T-cell (primary cell): Measurements from ENCODE around the gene TECTA. TPM values are rescaled to one million over a fixed set of nuclear protein-coding genes. Genes with fewer than 3 reads are reported as not detected.

ENCODE experiments used
- ATAC-seq, 4 experiments: fragments of 200-7000 bp in 3 of 4; fragments of 150-1000 bp in 1 of 4; cut with Tn5 transposase; replicated peaks in 1 of 4; 1 replicate in 3 of 4; 2 replicates in 1 of 4; pipeline ENCODE4 v1.10.0; 2021; ENCODE audit warnings: moderate library complexity in 3 of 4, mild to moderate bottlenecking in 2 of 4, moderate number of reproducible peaks in 1 of 4
- CTCF ChIA-PET, 2 donors: fragments of 300-600 bp; sonication (Branson Sonifier 250); formaldehyde crosslinking; loops; one replicate each; lab custom pipeline; 2022; ENCODE audit warnings: antibody characterized with exemption in 2 of 2; lab: Charles Lee
- POLR2A ChIA-PET, 2 donors: fragments of 300-600 bp; sonication (Branson Sonifier 250); formaldehyde crosslinking; loops; one replicate each; lab custom pipeline; 2022; ENCODE audit warnings: antibody characterized with exemption in 2 of 2; lab: Charles Lee
- DNase-seq, 35 experiments: peaks; one replicate each; pipeline versions ENCODE4 v3.0.0 to v3.0.0-alpha.2; 2013 to 2023
- H3K27ac ChIP-seq: one replicate; pipeline ENCODE4 v1.5.1; 2013; ENCODE audit warnings: low read length
- H3K27me3 ChIP-seq, 2 experiments: replicated peaks in 1 of 2; 1 replicate in 1 of 2; 2 replicates in 1 of 2; pipeline versions ENCODE4 v1.6.1 to v1.7.0; 2013; ENCODE audit warnings: low read length in 1 of 2, mixed read lengths in 1 of 2; ENCODE audit not compliant: control insufficient read depth in 2 of 2, insufficient read depth in 2 of 2; ENCODE audit errors: extremely low read depth in 1 of 2
- H3K36me3 ChIP-seq, 2 donors: 1 replicate in 1 of 2; 2 replicates in 1 of 2; pipeline versions ENCODE4 v1.6.1 to v1.7.0; 2013; ENCODE audit warnings: low read length in 1 of 2; ENCODE audit not compliant: control insufficient read depth in 2 of 2, insufficient read depth in 1 of 2; ENCODE audit errors: extremely low read depth in 1 of 2
- H3K4me1 ChIP-seq, 2 experiments: 1 replicate in 1 of 2; 2 replicates in 1 of 2; pipeline versions ENCODE4 v1.6.1 to v1.7.0; 2013; ENCODE audit warnings: low read length in 2 of 2, mixed read lengths in 1 of 2; ENCODE audit not compliant: insufficient read depth in 2 of 2, control insufficient read depth in 1 of 2; ENCODE audit errors: extremely low read depth in 1 of 2
- H3K4me3 ChIP-seq, 2 donors: 1 replicate in 1 of 2; 2 replicates in 1 of 2; pipeline versions ENCODE4 v1.5.1 to v1.7.0; 2013; ENCODE audit warnings: mild to moderate bottlenecking in 2 of 2, low read length in 1 of 2, moderate library complexity in 1 of 2; ENCODE audit not compliant: control insufficient read depth in 1 of 2; ENCODE audit errors: extremely low read depth in 1 of 2
- H3K9me3 ChIP-seq: 2 replicates; pipeline ENCODE4 v1.7.0; 2013
- H3K27ac Mint-ChIP-seq, 2 donors: one replicate each; pipeline ENCODE4 v1.8.0; 2020 to 2021; ENCODE audit warnings: mild to moderate bottlenecking in 2 of 2, mixed read lengths in 2 of 2
- H3K27me3 Mint-ChIP-seq, 2 donors: one replicate each; pipeline ENCODE4 v1.8.0; 2021 to 2022; ENCODE audit warnings: mixed read lengths in 2 of 2
- H3K36me3 Mint-ChIP-seq: one replicate; pipeline ENCODE4 v1.8.0; 2021; ENCODE audit warnings: mixed read lengths
- H3K4me1 Mint-ChIP-seq, 3 donors: one replicate each; pipeline ENCODE4 v1.8.0; 2020 to 2022; ENCODE audit warnings: mixed read lengths in 3 of 3, mild to moderate bottlenecking in 1 of 3
- H3K4me3 Mint-ChIP-seq, 3 donors: one replicate each; pipeline ENCODE4 v1.8.0; 2020 to 2022; ENCODE audit warnings: mild to moderate bottlenecking in 3 of 3, mixed read lengths in 3 of 3, moderate library complexity in 3 of 3
- H3K9me3 Mint-ChIP-seq, 3 donors: one replicate each; pipeline ENCODE4 v1.8.0; 2020 to 2022; ENCODE audit warnings: mixed read lengths in 3 of 3
- WGBS: methylation state at CpG from one replicate; pipeline ENCODE4 v1.1.5; 2013; ENCODE audit warnings: missing lambda C conversion rate; ENCODE audit not compliant: insufficient coverage; 5-methylcytosine and 5-hydroxymethylcytosine counted together
- total RNA-seq, 35 experiments: library from RNA in 6 of 35; stranded (reverse) in 6 of 35; fragments of 120-200 nt in 1 of 35; gene quantifications; one replicate each; pipeline versions ENCODE4 v1.2.1 to v1.2.4 and lab custom pipeline; 2013 to 2026

The TECTA gene
- total RNA-seq, 5 donors from 2014 or later (not counting 1 experiment from before 2014, with no cell fraction given), result 0.30 to 0.60 (median 0.50) TPM

DNA sequence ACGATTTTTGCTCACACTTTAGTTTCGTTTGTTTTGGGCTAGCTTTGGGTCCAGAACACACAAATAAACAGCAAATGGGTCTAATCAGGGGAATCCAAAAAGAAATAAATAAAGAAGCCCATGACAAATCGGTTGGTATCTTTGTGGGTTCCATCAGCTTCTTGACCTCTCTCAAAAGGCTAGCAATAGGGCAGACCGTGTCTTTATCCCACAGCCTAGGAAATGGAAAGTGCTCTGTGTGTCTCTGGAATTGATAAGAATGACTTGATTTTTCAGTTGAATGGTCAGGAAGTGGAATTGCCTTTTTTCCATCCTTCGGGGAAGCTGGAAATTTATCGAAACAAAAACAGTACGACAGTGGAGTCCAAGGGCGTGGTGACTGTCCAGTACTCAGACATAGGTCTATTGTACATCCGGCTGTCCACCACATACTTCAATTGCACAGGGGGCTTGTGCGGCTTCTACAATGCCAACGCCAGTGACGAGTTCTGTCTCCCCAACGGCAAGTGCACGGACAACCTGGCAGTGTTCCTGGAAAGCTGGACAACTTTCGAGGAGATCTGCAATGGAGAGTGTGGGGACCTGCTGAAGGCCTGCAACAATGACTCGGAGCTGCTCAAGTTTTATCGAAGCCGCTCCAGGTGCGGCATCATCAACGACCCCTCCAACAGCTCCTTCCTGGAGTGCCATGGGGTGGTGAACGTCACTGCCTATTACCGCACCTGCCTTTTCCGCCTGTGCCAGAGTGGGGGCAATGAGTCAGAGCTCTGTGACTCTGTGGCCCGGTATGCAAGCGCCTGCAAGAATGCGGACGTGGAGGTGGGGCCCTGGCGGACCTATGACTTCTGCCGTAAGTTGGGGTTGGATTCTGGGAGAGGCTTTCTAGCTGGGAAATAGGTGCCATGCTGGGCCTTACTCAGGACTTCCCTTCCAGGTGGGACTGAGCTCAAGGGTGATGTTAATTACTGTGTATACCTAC lies 28.6 kb downstream of the TECTA start:
- no peak for ATAC-seq

DNA sequence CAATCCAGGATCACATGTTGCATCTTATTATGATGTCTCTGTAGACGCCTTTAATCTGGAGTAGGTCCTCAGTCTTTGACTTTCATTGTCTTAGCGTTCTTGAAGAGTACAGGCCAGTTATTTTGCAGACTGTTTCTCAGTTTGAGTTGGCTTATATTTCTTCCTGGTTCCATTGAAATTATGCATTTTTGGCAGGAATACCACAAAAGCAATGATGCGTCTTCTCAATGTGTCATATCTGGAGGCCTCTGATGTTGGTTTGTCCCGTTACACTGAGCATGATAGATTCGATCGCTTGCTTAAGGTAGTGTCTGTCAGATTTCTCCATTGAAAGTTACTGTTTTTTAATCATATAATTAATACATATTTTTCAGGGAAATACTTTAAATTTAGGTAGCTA lies 30.6 kb downstream of the TECTA start:
- H3K36me3 Mint-ChIP-seq, result no peaks in the 10 kb centered on the region
- H3K4me1 Mint-ChIP-seq, result no peaks in the 10 kb centered on the region
- no peaks in the 10 kb centered on the region for H3K9me3 Mint-ChIP-seq
- H3K4me1 ChIP-seq, result no peaks in the 10 kb centered on the region
- no peak for ATAC-seq
- H3K36me3 ChIP-seq, result no peaks in the 10 kb centered on the region
- WGBS, result 91% methylated on average over 3 of the region's 6 CpGs
- H3K4me3 Mint-ChIP-seq, result no peak overlapping the region
- CTCF ChIA-PET, result no interaction called here
- H3K27ac ChIP-seq, result no peak overlapping the region
- H3K27me3 Mint-ChIP-seq, result peaks cover 0 to 3% of the 10 kb centered on the region in 2 donors
- no peak overlapping the region for H3K4me3 ChIP-seq
- POLR2A ChIA-PET, result no interaction called here
- no peaks in the 10 kb centered on the region for H3K27me3 ChIP-seq
- no peak for DNase-seq
- H3K27ac Mint-ChIP-seq, result no peak overlapping the region
- H3K9me3 ChIP-seq, result no peaks in the 10 kb centered on the region

More for the DNA sequence above, 28.6 kb downstream of the TECTA start:
- Histone ChIP-seq H3K9me3 (no peaks in the 10 kb centered on the region), H3K36me3 (no peaks in the 10 kb centered on the region), H3K27me3 (peaks cover 0 to 6% of the 10 kb centered on the region in 2 experiments), H3K4me1 (no peaks in the 10 kb centered on the region), H3K4me3 (no peak overlapping the region), H3K27ac (no peak overlapping the region)
- no peaks in the 10 kb centered on the region for H3K4me1 Mint-ChIP-seq
- no peak for DNase-seq
- 89% methylated on average over 21 of the region's 29 CpGs for WGBS
- H3K9me3 Mint-ChIP-seq, result no peaks in the 10 kb centered on the region
- peaks cover 0 to 3% of the 10 kb centered on the region in 2 donors for H3K27me3 Mint-ChIP-seq
- no peaks in the 10 kb centered on the region for H3K36me3 Mint-ChIP-seq
- ChIA-PET POLR2A (no interaction called here), CTCF (no interaction called here)
- H3K27ac Mint-ChIP-seq, result no peak overlapping the region
- no peak overlapping the region for H3K4me3 Mint-ChIP-seq

DNA sequence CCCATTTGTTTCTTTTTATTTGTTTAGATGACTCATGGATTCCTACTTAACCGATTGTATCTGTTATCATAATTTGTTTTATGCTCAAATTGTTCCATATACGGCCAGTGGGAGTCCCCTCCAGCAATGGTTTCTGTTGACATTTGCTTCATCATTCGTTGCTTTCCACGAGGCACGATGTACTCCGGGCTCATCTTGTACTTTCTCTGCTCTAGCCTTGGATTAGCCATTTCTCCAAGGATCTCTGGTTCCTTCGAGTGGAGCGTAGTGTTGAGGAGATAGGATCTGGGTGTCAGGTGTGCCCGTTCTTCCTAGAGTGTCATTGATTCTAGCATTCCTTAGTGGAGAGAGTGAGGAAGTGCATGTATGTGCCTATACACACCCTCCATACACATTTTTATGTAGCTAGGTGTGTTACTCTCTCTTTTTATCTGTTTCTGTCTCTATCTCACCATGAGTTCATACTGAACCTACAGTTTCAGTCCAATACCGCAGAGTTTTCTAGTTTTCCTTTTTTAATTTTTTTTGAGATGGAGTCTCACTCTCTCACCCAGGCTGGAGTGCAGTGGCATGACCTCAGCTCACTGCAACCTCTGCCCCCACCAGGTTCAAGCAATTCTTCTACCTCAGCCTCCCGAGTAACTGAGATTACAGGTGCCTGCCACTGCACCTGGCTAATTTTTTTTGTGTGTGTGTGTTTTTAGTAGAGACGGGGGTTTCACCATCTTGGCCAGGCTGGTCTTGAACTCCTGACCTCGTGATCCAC lies 31.4 kb downstream of the TECTA start:
- ATAC-seq (no peak), DNase-seq (no peak)
- 81% methylated on average over 7 of the region's 13 CpGs for WGBS
- no peaks in the 10 kb centered on the region for H3K9me3 ChIP-seq
- H3K27me3 ChIP-seq, result no peaks in the 10 kb centered on the region
- Mint-ChIP-seq H3K4me1 (no peaks in the 10 kb centered on the region), H3K4me3 (no peak overlapping the region), H3K27me3 (peaks cover 0 to 3% of the 10 kb centered on the region in 2 donors), H3K9me3 (no peaks in the 10 kb centered on the region), H3K27ac (no peak overlapping the region), H3K36me3 (no peaks in the 10 kb centered on the region)
- H3K4me3 ChIP-seq, result no peak overlapping the region
- no peaks in the 10 kb centered on the region for H3K4me1 ChIP-seq
- H3K36me3 ChIP-seq, result no peaks in the 10 kb centered on the region
- POLR2A ChIA-PET, result no interaction called here
- CTCF ChIA-PET, result no interaction called here
- H3K27ac ChIP-seq, result no peak overlapping the region

DNA sequence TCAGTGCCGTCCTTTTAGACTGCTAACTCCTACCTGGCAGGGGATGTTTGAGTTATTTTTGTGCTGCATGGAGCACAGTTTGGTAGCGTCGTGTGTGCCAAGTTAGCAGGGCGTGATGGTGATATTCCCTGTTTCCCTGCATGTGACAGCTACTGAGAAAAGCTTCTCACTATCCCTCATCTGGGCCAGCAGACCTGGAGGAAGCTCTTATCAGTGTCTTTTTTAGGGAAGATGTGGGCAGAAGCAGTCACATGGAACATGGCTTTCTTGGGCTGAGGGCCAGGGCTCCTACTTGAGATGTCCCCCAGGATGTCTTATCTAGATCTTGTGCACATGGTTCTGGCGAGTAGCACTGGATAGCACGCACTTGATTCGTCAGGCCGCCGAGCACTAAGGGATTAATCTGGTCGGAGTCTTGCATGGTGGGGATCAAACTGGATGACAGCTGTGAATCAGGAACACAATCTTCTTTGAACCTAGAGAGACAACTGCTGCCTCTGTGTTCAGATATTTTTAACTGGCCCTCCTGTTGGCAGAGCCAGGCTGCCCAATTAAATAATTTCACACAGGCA lies 33.8 kb downstream of the TECTA start:
- Mint-ChIP-seq H3K4me3 (no peak overlapping the region), H3K4me1 (no peaks in the 10 kb centered on the region), H3K27me3 (no peaks in the 10 kb centered on the region), H3K9me3 (no peaks in the 10 kb centered on the region), H3K27ac (no peak overlapping the region), H3K36me3 (no peaks in the 10 kb centered on the region)
- 91% methylated on average over 4 of the region's 10 CpGs for WGBS
- Histone ChIP-seq H3K36me3 (no peaks in the 10 kb centered on the region), H3K4me1 (no peaks in the 10 kb centered on the region), H3K9me3 (no peaks in the 10 kb centered on the region), H3K27ac (no peak overlapping the region), H3K4me3 (no peak overlapping the region), H3K27me3 (no peaks in the 10 kb centered on the region)
- ChIA-PET POLR2A (no interaction called here), CTCF (no interaction called here)
- ATAC-seq, result no peak
- DNase-seq, result no peak

DNA sequence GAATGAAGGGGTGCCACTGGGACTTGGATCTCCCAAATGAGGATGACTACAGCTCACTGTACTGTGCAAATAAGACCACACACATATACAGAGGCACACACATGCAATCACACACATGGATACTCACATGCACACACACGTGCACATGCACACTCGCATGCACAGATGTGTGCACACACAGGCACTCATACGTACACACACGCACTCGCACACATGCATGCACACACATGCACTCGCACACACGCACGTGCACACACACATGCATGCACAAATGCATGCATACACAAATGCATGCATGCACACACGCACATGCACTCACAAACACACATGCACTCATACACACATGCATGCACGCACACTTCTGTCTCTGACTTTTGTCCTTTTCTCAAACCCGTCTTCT lies 36.0 kb downstream of the TECTA start:
- Histone ChIP-seq H3K27me3 (no peaks in the 10 kb centered on the region), H3K4me1 (no peaks in the 10 kb centered on the region), H3K4me3 (no peak overlapping the region), H3K9me3 (no peaks in the 10 kb centered on the region), H3K36me3 (no peaks in the 10 kb centered on the region), H3K27ac (no peak overlapping the region)
- Mint-ChIP-seq H3K27ac (no peak overlapping the region), H3K4me1 (no peaks in the 10 kb centered on the region), H3K36me3 (no peaks in the 10 kb centered on the region), H3K27me3 (peaks cover 0 to 2% of the 10 kb centered on the region in 2 donors), H3K9me3 (no peaks in the 10 kb centered on the region), H3K4me3 (no peak overlapping the region)
- ATAC-seq (no peak), DNase-seq (no peak)
- CTCF ChIA-PET, result no interaction called here
- POLR2A ChIA-PET, result no interaction called here
- 94% methylated on average over 10 of the region's 11 CpGs for WGBS

DNA sequence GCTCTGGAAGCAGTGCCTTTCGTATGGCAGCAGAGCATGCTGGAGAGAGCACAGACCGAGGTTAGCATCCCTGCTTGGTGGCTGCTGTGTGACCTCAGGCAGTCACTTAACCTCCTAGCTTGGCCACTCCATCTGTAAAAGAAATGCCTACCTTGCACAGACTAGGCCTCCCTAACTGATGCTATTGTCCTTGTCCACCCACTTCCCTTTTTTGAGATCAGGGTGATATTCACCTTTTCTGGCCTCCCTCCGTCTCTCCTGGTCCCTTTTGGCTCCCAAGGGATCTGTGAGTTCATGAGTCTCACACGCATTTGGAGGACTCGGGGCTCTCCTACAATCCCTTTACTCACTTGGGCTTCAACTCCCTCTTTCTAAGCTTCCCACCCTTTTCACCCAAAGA lies 37.2 kb downstream of the TECTA start:
- H3K4me3 Mint-ChIP-seq, result no peak overlapping the region
- peaks cover 0 to under 1% of the 10 kb centered on the region in 2 experiments for H3K27me3 ChIP-seq
- H3K27me3 Mint-ChIP-seq, result peaks cover 0 to 2% of the 10 kb centered on the region in 2 donors
- WGBS, result 80% methylated on average over 5 of the region's 5 CpGs
- ChIA-PET CTCF (no interaction called here), POLR2A (no interaction called here)
- H3K36me3 ChIP-seq, result no peaks in the 10 kb centered on the region
- H3K36me3 Mint-ChIP-seq, result no peaks in the 10 kb centered on the region
- H3K4me1 Mint-ChIP-seq, result no peaks in the 10 kb centered on the region
- no peak overlapping the region for H3K4me3 ChIP-seq
- ATAC-seq, result no peak
- no peaks in the 10 kb centered on the region for H3K9me3 Mint-ChIP-seq
- H3K27ac ChIP-seq, result no peak overlapping the region
- H3K27ac Mint-ChIP-seq, result no peak overlapping the region
- no peaks in the 10 kb centered on the region for H3K4me1 ChIP-seq
- no peak for DNase-seq
- H3K9me3 ChIP-seq, result no peaks in the 10 kb centered on the region
